ENCODE results near the gene YY1AP1.

DNA sequence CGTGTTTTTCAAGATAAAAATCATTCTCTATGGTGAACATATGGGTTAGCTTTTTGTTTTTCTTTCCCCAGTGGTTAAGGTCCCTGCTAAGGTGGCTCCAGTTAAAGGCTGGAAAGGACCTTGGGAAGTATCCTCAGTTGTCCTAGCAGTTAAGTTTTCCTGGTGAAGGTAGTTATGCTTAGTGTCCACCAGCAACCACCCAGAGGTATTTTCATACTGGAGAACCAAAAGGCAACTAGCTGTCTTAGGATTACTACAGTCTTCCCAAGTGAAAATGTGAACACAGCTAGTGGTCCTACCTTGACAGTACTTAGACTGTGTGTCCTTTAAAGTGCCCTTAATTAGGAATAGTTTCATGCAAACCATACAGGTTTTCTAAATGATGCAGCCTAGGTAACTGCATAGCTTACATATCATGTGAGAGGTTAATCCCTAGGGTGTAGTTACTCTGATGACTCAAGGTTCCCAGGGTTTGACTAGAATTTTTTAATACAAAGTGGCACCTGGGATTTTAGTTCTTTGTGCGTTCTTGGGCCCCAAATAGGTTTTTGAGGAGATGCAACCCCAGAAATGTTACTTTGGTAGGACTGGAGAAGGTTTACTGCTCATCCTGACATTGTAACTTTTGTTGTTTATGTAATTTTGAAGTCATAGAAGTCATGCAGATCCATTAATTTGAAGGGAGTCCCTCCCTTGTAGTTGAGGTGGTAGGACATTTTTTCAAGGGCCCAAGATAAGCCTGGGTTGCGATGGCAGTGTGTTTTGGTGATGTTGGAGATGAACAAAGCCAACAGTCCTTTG, 36.5 kb downstream of the YY1AP1 start:
- TF ChIP-seq, protein P1, sequence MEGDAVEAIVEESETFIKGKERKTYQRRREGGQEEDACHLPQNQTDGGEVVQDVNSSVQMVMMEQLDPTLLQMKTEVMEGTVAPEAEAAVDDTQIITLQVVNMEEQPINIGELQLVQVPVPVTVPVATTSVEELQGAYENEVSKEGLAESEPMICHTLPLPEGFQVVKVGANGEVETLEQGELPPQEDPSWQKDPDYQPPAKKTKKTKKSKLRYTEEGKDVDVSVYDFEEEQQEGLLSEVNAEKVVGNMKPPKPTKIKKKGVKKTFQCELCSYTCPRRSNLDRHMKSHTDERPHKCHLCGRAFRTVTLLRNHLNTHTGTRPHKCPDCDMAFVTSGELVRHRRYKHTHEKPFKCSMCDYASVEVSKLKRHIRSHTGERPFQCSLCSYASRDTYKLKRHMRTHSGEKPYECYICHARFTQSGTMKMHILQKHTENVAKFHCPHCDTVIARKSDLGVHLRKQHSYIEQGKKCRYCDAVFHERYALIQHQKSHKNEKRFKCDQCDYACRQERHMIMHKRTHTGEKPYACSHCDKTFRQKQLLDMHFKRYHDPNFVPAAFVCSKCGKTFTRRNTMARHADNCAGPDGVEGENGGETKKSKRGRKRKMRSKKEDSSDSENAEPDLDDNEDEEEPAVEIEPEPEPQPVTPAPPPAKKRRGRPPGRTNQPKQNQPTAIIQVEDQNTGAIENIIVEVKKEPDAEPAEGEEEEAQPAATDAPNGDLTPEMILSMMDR (IDR thresholded peaks at IDR 0.05; ENCODE audit: poor library complexity): no peak
- TF ChIP-seq EZH2phosphoT487 (IDR thresholded peaks at IDR 0.05; ENCODE audit: low read depth, severe bottlenecking, unreplicated experiment): no peak
- no peak for TF ChIP-seq EZH2 (IDR thresholded peaks at IDR 0.05; ENCODE audit: borderline replicate concordance)
